Measurements from ENCODE around the gene VARS1.
"Not testable (repeated sequence)": the region's sequence is repeated elsewhere in the genome, so short reads cannot be mapped to it uniquely, and the experiment has no call there.

VARS1 gene

DNA sequence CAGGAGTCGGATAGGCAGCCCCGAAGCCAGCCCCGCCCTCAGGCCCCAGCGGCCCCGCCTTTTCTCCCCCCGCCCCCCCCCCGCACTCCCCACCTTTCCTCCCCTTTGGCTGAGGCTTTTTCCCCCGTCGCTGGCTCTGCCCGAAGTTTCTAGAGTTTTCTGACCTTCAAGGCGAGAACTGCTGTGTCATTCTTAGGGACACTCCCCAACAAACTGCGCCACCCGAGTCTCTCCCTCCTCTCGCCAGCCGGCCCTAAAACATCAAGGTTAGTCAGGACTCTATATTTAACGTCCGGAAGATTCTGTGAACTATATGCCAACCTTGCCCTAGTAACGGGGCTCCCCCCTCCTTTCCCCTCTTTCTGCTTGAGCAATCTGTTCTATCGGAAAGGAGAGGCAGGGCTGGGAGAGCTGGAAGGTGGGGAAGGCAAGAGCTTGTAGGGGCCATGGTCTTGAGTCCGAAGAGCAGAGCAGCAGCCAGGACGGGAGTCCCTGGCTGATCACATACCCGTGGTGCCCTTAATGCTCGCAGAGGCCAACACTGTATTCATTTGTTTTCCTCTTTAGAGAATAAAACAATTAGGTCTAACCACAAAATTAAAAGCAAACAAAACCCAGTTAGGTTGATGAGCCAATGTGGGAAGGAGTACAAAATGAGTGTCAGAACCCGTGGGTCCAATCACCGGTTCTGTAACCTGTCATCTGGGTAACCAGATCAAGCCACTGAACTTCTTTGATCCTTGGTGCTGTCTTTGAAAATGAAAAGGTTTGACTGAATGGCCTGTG lies 26.7 kb upstream of the VARS1 start:
- DNase-seq (ENCODE audit: low spot score), result peak; percentile 75

DNA sequence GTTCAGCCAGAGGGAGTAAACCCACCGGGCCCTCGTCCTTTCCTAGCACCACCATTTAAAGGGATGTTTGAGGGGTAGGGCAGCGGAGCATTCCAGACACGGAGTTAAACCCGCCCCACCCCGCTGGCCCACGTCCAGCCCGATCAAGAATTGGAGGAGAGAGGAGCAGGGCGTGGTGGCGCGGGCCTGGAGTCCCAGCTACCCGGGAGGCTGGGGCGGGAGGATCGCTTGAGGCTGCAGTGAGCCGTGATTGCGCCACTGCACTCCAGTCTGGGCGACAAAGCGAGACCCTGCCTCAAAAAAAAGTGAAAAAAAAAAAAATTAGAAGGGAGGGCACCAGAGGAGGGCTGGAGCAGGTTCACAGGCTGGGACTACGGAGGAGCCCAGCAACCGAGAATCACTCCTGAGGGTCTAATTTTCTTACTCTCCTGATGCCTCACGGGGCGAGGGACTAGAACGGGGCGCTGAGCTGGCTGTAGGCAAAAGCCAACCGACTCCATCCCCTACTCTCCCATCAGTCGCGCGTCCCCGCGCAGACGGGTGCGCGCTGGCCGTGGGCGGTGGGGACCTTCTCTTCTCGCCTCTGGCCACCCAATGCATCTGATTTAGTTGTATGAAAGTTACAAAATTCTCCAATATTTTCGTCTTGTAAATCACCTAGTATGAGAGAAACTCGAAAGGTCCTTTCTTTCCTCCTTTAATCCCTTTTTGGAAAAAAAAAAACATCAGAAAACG lies 25.9 kb upstream of the VARS1 start:
- DNase-seq (ENCODE audit: low spot score), result peak; percentile 60

DNA sequence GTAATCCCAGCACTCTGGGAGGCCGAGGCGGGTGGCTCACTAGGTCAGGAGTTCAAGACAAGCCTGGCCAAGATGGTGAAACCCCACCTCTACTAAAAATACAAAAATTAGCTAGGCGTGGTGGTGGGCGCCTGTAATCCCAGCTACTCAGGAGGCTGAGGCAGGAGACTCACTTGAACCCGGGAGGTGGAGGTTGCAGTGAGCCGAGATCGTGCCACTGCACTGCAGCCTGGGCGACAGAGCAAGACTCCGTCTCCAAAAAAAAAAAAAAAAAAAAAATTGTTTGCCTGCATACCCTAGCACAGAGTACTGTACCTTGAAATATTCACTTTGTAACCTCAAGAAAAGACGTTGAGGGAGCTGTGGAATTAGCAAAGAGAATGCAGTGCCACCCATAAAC lies 24.8 kb upstream of the VARS1 start:
- not testable (repeated sequence) for DNase-seq (ENCODE audit: low spot score)

DNA sequence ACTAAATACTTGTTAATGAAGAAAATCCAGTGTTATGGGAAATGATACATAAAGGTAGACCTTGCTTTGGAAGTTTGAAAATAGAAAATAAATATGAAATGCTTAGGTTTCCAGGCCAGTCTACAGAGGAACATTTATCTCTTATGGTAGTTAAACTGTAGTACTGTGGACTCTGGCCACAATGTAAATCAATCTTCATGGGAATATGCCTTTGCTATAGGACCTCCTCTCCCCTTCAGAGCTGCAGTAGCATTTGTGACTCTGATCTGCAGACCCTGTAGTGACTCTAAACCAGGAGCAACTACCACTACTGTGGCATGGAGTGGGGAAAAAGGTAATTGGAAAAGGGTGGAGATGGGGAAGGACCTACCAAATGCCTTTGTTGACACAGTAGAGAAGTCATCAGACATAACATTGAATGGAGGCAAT lies 24.3 kb upstream of the VARS1 start:
- DNase-seq (ENCODE audit: low spot score), result no peak

DNA sequence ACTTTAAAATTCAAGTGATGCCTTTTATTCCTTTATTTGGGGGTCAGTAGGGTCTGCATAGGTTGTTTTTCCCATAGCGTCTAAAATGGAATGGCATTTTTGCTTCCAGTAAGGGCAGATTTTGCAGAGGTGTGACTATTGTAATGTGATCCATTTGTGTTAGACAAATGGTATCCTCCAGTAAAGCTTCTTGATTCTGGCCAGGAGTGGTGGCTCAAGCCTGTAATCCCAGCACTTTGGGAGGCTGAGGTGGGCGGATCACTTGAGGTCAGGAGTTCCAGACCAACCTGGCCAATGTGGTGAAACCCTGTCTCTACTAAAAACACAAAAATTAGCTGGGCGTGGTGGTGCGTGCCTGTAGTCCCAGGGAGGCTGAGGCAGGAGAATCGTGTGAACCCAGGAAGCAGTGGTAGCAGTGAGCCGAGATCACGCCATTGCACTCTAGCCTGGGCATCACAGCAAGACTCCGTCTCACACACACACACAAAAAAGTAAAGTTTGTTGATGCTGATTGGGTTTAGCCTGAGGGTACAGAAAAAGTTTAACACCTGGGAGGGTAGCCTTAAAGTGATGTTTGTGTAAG lies 22.5 kb upstream of the VARS1 start:
- DNase-seq (ENCODE audit: low spot score), result not testable (repeated sequence)

DNA sequence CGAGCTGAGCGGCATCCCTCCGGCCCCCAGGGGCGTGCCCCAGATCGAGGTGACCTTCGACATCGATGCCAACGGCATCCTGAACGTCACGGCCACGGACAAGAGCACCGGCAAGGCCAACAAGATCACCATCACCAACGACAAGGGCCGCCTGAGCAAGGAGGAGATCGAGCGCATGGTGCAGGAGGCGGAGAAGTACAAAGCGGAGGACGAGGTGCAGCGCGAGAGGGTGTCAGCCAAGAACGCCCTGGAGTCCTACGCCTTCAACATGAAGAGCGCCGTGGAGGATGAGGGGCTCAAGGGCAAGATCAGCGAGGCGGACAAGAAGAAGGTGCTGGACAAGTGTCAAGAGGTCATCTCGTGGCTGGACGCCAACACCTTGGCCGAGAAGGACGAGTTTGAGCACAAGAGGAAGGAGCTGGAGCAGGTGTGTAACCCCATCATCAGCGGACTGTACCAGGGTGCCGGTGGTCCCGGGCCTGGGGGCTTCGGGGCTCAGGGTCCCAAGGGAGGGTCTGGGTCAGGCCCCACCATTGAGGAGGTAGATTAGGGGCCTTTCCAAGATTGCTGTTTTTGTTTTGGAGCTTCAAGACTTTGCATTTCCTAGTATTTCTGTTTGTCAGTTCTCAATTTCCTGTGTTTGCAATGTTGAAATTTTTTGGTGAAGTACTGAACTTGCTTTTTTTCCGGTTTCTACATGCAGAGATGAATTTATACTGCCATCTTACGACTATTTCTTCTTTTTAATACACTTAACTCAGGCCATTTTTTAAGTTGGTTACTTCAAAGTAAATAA lies 21.8 kb upstream of the VARS1 start:
- not testable (repeated sequence) for DNase-seq (ENCODE audit: low spot score)

DNA sequence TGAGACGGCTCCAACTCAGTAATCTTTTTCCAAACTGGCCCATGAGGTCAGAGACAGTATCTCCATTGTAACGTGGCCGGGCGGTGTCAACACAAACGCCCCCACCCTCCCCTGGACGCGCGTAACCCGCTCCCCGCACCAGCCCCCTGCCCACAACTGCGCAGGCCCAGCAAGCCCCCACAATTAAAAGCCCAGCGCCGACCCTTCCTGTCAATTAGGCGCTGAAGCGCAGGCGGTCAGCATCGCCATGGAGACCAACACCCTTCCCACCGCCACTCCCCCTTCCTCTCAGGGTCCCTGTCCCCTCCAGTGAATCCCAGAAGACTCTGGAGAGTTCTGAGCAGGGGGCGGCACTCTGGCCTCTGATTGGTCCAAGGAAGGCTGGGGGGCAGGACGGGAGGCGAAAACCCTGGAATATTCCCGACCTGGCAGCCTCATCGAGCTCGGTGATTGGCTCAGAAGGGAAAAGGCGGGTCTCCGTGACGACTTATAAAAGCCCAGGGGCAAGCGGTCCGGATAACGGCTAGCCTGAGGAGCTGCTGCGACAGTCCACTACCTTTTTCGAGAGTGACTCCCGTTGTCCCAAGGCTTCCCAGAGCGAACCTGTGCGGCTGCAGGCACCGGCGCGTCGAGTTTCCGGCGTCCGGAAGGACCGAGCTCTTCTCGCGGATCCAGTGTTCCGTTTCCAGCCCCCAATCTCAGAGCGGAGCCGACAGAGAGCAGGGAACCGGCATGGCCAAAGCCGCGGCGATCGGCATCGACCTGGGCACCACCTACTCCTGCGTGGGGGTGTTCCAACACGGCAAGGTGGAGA lies 19.7 kb upstream of the VARS1 start, which contains the start of the genes HSPA1A and HSPA1L:
TSS of gene HSPA1A (plus strand) at position 519 of the 814 bp plus-strand sequence. CDS start at position 733, 214 bp downstream.
TSS of gene HSPA1L (minus strand) at position 259 of the 814 bp plus-strand sequence. CDS start 3,311 bp downstream, outside the sequence.
- DNase-seq (ENCODE audit: low spot score), result peak; percentile 59

DNA sequence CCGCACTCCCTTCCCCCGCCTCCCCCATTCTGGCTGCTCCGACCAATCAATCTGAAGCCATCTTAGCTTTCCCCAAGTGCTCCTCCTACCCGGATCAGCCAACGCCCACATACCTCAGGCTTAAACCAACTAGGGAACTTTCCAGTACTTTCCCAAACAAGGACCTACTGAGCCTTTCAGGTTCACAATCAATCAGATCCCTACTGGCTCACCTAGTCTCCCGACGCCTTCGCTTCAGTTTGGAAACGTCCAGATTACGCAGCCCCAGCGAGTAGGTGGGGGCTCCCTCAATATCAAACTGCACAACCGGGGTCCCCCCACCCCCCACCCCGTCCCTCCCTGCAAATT lies 19.1 kb upstream of the VARS1 start:
- peak; percentile 65 for DNase-seq (ENCODE audit: low spot score)

DNA sequence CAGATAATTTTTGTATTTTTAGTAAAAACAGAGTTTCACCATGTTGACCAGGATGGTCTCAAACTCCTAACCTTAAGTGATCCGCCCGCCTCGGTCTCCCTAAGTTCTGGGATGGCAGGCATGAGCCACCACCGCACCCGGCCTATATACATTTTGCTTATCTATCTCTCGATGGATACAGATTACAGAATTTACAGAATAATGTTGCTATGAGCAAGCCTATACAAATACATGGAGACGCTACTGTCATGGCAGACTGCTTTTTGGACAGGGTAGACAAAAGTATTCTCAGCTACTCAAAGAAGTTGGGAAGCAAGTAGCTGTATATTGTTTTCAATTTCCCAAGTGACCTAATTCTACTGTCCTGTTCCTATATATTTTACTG lies 17.9 kb upstream of the VARS1 start:
- DNase-seq (ENCODE audit: low spot score), result no peak

DNA sequence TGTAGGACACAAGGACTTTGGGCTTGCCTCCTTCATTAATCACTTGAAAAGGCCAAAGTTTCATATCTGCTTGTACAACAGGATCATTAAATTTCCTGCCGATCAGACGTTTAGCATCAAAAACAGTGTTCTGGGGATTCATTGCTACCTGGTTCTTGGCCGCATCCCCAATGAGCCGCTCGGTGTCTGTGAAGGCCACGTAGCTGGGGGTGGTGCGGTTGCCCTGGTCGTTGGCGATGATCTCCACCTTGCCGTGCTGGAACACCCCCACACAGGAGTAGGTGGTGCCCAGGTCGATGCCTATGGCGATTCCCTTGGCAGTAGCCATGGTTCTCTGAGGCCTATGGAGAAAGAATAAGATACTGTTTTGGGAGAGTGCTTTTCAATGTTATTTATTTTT lies 16.1 kb upstream of the VARS1 start:
- no peak for DNase-seq (ENCODE audit: low spot score)

DNA sequence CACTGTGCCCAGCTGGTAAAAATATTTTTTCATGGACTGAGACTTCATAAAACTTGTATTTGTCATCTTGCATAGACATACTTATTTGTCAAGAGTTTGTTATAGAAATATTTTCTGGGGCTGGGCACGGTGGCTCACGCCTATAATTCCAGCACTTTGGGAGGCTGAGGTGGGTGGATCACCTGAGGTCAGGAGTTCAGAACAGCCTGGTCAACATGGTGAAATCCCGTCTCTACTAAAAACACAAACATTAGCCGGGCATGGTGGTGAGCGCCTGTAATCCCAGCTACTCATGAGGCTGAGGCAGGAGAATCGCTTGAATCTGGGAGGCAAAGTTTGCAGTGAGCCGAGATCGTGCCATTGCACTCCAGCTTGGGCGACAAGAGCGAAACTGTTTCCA lies 13.0 kb upstream of the VARS1 start:
- not testable (repeated sequence) for DNase-seq (ENCODE audit: low spot score)

DNA sequence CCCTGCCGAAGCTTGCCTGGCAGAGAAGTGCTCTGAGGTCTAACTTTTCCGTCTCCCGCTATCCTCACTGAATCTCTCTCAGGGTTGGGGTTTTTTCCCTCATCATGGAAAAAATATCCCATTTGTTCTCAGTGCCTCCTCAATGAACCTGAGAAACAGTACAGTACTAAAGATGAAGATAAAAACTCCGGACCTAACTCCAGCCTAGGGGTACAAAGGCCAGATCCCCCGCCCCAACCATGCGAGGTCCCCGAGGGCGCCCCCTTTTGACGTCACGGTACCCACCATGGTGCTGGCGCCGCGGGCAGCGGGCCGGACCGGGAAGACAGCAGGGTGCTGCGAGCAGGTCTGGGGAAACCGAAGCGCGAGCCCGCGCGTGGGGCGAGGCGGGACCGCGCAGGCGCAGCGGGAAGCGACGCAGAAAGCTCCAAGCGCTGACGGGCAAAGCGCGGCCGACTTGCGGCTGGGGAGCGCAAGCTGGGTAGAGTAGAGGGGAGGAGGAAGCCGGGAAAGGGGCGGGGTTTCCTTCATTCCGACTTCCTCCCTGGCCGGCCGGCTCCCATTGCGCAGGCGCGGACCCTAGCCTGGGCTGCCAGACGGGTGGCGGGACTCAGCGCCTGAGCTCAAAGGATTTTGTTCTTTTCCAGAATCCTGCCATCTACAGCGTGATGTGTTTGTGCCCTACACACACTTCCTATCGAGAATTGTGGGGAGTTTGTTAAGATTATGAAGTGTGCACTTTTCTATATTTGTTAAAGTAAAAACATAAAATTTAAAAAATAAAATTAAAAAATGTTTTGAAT lies 11.1 kb upstream of the VARS1 start, which contains the start of gene LSM2:
TSS of gene LSM2 (minus strand) at position 497 of the 803 bp plus-strand sequence. CDS start at position 288, 209 bp downstream.
- DNase-seq (ENCODE audit: low spot score), result peak; percentile 99

DNA sequence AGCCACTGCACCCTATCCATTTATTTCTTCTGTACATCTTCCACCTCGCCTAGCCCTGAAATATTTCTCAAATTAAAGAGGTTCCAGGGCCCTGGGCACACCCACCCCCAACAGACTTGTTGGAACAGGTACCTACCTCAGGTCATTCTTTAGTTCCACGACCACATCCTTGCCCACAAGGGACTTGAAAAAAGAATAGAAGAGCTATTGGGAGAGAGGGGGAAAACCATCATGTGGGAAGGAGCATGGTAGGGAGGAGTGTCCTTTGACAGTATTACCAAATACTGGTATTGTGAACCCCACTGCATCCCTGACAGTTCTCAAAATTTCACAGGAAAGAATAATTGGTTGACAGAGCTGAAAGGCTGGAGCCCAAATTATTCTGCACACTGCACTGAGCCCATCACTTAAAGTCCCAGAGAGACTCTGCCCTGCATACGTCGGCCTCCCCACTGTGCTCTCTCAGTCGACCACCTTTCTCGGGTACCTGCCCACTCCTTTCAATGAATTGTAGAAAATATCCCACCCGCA lies 10.5 kb upstream of the VARS1 start:
- DNase-seq (ENCODE audit: low spot score), result peak; percentile 30

DNA sequence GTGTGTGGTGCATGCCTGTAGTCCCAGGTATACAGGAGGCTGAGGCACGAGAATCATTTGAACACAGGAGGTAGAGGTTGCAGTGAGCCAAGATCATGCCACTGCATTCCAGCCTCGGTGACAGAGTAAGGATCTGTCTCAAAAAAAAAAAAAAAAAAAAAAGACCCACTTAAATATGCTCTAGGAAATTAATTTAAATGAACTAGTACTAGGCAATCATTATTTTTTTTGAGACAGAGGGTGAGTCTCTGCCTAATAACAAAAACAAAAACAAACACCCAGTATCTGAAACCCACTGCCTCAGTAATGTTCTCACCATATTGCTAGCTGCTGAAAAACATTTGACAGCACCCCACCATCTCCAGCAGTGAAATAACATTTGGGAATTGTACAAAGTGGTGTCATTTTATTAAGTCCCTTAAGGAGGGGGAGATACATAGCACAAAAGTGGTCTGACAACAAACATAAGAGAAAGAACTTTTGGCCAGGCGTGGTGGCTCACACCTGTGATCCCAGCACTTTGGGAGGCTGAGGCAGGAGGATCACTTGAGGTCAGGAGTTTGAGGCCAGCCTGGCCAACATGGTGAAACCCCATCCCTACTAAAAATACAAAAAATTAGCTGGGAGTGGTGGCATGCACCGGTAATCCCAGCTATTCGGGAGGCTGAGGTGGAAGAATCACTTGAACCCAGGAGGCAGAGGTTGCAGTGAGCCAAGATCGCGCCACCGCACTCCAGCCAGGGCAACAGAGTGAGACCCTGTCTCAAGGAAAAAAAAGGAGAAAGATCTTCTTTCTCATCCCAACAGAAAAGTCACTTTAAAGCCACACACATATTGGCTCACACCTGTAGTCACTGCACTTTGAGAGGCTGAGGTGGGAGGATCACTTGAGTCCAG lies 5.7 kb upstream of the VARS1 start:
- not testable (repeated sequence) for DNase-seq (ENCODE audit: low spot score)

DNA sequence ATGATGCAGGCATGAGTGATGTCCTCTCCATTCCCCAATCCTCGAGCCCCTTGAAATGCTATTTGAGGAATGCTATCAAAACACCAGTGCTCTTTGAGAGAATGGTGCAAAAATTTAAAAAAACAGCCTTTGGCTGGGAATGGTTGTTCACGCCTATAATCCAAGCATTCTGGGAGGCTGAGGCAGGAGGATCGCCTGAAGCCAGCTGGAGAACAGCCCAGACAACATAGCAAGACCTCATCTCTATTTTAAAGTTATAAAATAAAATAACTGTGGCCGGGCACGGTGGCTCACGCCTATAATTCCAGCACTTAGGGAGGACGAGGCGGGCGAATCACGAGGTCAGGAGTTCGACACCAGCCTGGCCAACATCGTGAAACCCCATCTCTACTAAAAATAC lies 4.2 kb upstream of the VARS1 start:
- no peak for DNase-seq (ENCODE audit: low spot score)

DNA sequence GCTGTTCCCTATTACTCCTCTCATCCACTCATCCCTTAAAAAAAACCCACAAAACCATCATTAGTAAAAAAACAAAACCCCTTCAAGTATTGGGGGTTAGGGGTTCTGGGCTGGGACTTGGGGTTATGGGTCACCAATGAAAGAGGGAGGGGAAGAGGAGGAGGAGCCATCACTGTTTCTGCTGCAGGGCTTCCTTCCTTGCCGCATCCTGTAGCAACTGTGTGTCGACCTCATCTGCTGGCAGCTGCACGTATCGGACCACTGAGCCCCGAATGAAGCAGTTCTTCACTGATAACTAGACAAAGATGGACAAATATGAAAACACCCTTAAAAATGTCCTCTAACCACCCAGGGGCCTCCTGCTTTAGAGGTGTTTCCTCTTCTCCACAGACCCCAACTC lies 2.0 kb upstream of the VARS1 start:
- DNase-seq (ENCODE audit: low spot score), result no peak

DNA sequence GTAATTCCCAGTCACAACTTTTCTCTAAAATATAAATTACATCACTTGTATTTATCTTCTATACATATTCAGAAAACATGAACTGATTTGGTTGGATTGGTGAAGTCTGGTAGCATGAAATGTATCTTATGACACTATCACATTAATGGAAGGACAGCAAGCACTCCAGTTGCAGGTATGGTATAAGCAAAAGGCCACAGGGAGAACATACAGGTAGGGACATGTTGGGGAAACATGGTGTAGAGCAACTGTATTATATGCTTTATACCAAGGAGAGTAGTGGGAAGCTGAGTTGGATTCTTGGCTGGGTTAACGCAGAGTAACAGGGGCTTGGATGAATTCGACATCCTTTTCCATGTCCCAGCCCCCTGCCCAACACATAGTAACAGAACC lies 1.4 kb upstream of the VARS1 start:
- DNase-seq (ENCODE audit: low spot score), result no peak

DNA sequence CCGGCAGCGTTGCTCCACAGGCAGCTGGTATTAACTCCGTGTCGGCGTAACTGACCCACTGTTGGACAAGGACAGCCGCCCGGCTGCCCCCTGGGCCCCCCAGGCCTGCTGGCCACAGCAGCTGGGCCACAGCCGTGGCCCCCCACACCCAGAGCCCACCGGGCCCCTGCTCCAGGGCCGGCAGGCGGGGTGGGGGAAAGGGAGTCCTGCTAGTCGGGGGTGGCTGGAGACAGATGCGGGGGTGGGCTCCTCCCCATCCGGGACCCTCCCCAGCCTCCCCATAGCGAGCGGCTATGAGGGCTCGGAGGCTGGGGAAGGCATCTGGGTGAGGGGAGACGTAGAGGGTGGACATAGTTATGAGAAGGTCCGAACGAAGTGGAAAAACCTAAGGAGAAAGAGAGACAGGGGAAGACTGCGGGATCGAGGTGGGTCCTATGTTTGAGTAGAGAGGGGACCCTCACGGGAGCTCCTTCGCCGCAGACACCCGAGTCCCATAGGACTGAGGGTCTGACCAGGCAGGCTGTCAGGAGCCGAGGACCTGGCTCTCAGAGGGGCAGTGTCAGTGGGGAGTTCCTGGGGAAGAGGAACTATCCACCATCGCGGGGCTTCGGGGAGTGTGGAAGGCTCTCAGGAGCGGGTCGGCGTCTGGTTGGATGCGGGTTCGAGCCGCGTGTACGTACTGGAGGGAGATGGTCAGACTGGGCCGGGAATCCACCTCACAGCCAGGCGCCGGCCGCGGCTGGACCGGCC lies 511 bp downstream of the VARS1 start:
- peak; percentile 40 for DNase-seq (ENCODE audit: low spot score)

Data from germinal center (tissue), 1 donor.